ENCODE measurements around the gene RHEB. TPM values are rescaled to one million over a fixed set of nuclear protein-coding genes. Genes with fewer than 3 reads are reported as not detected.

Gene RHEB
- total RNA-seq, result 72.4 and 98.6 TPM in 2 replicates

DNA sequence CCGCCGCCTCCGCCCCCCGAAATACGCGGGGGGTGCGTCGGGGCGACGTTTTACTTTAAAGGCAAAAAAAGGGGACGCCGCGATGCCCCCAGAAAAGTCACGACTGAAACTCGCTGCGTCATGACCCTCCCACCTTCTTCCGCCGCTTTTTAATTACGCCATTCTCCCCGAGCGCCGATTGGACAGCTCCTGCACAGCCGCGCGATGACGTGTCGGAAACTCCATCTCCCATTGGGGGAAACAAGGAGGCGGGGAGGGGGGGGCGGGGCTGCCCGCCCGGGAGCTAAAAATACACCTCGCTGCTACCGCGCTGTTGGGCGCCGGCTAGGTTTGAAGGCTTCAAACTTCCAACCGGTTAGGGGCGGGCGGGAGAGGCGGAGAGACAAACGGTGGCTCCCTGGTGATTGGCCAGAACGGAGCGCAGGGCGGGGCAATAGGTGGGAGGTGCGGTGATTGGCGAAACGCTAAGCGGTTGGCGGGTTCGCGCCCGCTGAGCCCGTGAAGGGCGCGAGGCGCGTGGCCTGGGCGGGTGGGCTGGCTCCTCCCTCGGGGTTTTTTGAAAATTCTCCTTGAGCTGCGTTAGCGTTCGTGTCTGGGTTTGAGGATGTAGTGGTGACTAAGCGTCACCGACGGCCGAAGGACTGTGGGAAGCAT is at the start of gene RHEB:
TSS of gene RHEB (minus strand) at position 131 of the 654 bp plus-strand sequence. CDS start 384 bp downstream, outside the sequence.

GRCh38 chr7:151439855-151440798 is 79.6 kb downstream of the RHEB start, which contains the start of gene CRYGN:
CRYGN (minus strand) TSS chr7:151440141; CDS start chr7:151439917, 224 bp downstream.

Other genes starting within 250 kb of the RHEB start
- gene NUB1, start 178.1 kb downstream of the RHEB start, total RNA-seq, result 33.8 and 36.9 TPM in 2 replicates
- not detected in 2 replicates for gene WDR86, start 109.9 kb downstream of the RHEB start, total RNA-seq
- not detected in 2 replicates for gene CRYGN, start 79.8 kb downstream of the RHEB start, total RNA-seq

Measured in epithelial cell of umbilical artery (primary cell).